Breast epithelium (tissue), 4 donors: ENCODE results near the gene SPEN. TPM values are rescaled to one million over a fixed set of nuclear protein-coding genes. Genes with fewer than 3 reads are reported as not detected.

ENCODE experiments used
- DNase-seq, 2 donors: peaks; one replicate each; pipeline ENCODE4 v3.0.0-alpha.2; 2019; ENCODE audit warnings: low spot score in 2 of 2
- H3K27ac ChIP-seq, 2 donors: fragments of 200-600 bp; sonication (generic) in 1 of 2; one replicate each; pipeline ENCODE4 v1.5.1; 2016 to 2019; ENCODE audit warnings: mild to moderate bottlenecking in 1 of 2
- H3K27me3 ChIP-seq, 2 donors: fragments of 200-600 bp; sonication (generic) in 1 of 2; one replicate each; pipeline versions ENCODE4 v1.5.1 to v1.6.0; 2017 to 2019; ENCODE audit warnings: control low read depth in 1 of 2, mild to moderate bottlenecking in 1 of 2
- H3K36me3 ChIP-seq: fragments of 200-600 bp; one replicate; pipeline ENCODE4 v1.5.1; 2019
- H3K4me1 ChIP-seq, 2 donors: fragments of 200-600 bp; sonication (generic); one replicate each; pipeline ENCODE4 v1.5.1; 2016 to 2019; ENCODE audit warnings: control low read depth in 1 of 2
- H3K4me3 ChIP-seq, 3 donors: fragments of 200-600 bp; sonication (generic); 1 replicate in 2 of 3; 2 replicates in 1 of 3; pipeline ENCODE4 v1.5.1; 2016 to 2019; ENCODE audit warnings: mild to moderate bottlenecking in 3 of 3, moderate library complexity in 2 of 3
- H3K9me3 ChIP-seq, 2 donors: fragments of 200-600 bp; sonication (generic) in 1 of 2; one replicate each; pipeline ENCODE4 v1.5.1; 2016 to 2019; ENCODE audit warnings: control low read depth in 1 of 2
- POLR2A ChIP-seq: fragments of 450-650 bp; IDR thresholded peaks from one replicate; pipeline ENCODE4 v1.6.1; 2016; ENCODE audit warnings: antibody characterized with exemption, mild to moderate bottlenecking, moderate library complexity
- POLR2AphosphoS5 ChIP-seq, 3 donors: sonication (generic); formaldehyde crosslinking; IDR thresholded peaks; one replicate each; pipeline ENCODE4 v1.6.1; 2017; ENCODE audit warnings: antibody characterized with exemption in 3 of 3
- intact Hi-C: fragments of 100-400 bp; cut with DNase I; formaldehyde crosslinking; loops from one replicate; pipeline ENCODE4 v1.15.1; 2023; ENCODE audit warnings: low total_unique reads
- total RNA-seq, 3 donors: library from RNA; depleted of rRNA; stranded (reverse); fragments of >200 nt; gene quantifications; one replicate each; pipeline ENCODE4 v1.1.0, GENCODE V29; 2016
- TF ChIP-seq, protein P1 (sequence below), 3 donors: fragments of 450-650 bp; IDR thresholded peaks; one replicate each; pipeline ENCODE4 v1.5.1; 2016 to 2017; ENCODE audit warnings: antibody characterized with exemption in 3 of 3, mild to moderate bottlenecking in 3 of 3, moderate library complexity in 3 of 3

SPEN gene
- total RNA-seq, 3 donors from 2014 or later = 46.9 to 56.6 (median 51.2) TPM

DNA sequence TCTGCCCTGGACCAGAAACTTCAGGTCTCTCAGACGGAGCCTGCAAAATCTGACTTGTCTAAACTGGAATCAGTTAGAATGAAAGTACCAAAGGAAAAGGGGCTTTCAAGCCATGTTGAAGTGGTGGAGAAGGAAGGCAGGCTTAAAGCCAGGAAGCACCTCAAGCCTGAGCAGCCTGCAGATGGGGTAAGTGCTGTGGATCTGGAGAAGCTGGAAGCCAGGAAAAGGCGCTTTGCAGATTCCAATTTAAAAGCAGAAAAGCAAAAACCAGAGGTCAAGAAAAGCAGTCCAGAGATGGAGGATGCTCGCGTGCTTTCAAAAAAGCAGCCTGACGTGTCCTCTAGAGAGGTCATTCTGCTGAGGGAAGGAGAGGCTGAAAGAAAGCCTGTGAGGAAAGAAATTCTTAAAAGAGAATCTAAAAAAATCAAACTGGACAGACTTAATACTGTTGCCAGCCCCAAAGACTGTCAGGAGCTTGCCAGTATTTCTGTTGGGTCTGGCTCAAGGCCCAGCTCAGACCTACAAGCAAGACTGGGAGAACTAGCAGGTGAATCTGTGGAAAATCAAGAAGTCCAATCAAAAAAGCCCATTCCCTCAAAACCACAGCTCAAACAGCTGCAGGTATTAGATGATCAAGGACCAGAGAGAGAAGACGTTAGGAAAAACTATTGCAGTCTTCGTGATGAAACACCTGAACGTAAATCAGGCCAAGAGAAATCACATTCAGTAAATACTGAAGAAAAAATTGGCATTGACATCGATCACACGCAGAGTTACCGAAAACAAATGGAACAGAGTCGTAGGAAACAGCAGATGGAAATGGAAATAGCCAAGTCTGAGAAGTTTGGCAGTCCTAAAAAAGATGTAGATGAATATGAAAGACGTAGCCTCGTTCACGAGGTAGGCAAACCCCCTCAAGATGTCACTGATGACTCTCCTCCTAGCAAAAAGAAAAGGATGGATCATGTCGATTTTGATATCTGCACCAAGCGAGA lies 81.8 kb downstream of the SPEN start:
- Histone ChIP-seq H3K36me3 (peaks cover 7% of the 10 kb centered on the region), H3K9me3 (no peaks in the 10 kb centered on the region), H3K27ac (no peak overlapping the region), H3K4me1 (no peaks in the 10 kb centered on the region), H3K27me3 (no peaks in the 10 kb centered on the region), H3K4me3 (no peak overlapping the region)
- intact Hi-C loops = no loop called here
- TF ChIP-seq POLR2AphosphoS5 (IDR thresholded peaks at IDR 0.05) = no peak
- TF ChIP-seq, protein P1, sequence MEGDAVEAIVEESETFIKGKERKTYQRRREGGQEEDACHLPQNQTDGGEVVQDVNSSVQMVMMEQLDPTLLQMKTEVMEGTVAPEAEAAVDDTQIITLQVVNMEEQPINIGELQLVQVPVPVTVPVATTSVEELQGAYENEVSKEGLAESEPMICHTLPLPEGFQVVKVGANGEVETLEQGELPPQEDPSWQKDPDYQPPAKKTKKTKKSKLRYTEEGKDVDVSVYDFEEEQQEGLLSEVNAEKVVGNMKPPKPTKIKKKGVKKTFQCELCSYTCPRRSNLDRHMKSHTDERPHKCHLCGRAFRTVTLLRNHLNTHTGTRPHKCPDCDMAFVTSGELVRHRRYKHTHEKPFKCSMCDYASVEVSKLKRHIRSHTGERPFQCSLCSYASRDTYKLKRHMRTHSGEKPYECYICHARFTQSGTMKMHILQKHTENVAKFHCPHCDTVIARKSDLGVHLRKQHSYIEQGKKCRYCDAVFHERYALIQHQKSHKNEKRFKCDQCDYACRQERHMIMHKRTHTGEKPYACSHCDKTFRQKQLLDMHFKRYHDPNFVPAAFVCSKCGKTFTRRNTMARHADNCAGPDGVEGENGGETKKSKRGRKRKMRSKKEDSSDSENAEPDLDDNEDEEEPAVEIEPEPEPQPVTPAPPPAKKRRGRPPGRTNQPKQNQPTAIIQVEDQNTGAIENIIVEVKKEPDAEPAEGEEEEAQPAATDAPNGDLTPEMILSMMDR (IDR thresholded peaks at IDR 0.05) = no peak
- TF ChIP-seq POLR2A = no peak
- DNase-seq = no peak

DNA sequence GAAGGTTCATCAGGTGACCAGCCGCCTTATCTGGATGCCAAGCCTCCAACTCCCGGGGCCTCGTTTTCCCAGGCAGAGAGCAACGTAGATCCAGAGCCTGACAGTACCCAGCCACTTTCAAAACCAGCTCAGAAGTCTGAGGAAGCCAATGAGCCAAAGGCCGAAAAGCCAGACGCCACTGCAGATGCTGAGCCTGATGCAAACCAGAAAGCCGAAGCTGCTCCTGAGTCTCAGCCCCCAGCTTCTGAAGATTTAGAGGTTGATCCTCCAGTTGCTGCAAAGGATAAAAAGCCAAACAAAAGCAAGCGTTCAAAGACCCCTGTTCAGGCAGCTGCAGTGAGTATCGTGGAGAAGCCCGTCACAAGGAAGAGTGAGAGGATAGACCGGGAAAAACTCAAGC lies 83.9 kb downstream of the SPEN start:
- peaks cover 7% of the 10 kb centered on the region for H3K36me3 ChIP-seq
- no peaks in the 10 kb centered on the region for H3K9me3 ChIP-seq
- no peak for DNase-seq
- no peak overlapping the region for H3K4me3 ChIP-seq
- no peak overlapping the region for H3K27ac ChIP-seq
- TF ChIP-seq, protein P1 (IDR thresholded peaks at IDR 0.05) = no peak
- no peak for TF ChIP-seq POLR2AphosphoS5 (IDR thresholded peaks at IDR 0.05)
- H3K27me3 ChIP-seq = no peaks in the 10 kb centered on the region
- H3K4me1 ChIP-seq = no peaks in the 10 kb centered on the region
- intact Hi-C loops = no loop called here

DNA sequence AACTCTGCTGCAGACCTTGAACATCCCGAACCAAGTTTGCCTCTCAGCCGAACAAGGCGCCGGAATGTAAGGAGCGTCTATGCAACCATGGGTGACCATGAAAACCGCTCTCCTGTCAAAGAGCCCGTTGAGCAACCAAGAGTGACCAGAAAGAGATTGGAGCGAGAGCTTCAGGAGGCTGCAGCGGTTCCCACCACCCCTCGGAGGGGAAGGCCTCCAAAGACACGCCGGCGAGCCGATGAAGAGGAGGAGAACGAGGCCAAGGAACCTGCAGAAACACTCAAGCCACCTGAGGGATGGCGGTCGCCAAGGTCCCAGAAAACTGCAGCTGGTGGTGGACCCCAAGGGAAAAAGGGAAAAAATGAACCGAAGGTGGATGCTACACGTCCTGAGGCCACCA lies 84.4 kb downstream of the SPEN start:
- H3K9me3 ChIP-seq = no peaks in the 10 kb centered on the region
- H3K4me3 ChIP-seq = no peak overlapping the region
- H3K36me3 ChIP-seq = peaks cover 7% of the 10 kb centered on the region
- no peak for DNase-seq
- no peak overlapping the region for H3K27ac ChIP-seq
- intact Hi-C loops = no loop called here
- no peaks in the 10 kb centered on the region for H3K27me3 ChIP-seq
- TF ChIP-seq, protein P1 (IDR thresholded peaks at IDR 0.05) = no peak
- no peak for TF ChIP-seq POLR2AphosphoS5 (IDR thresholded peaks at IDR 0.05)
- TF ChIP-seq POLR2A = no peak
- H3K4me1 ChIP-seq = no peaks in the 10 kb centered on the region

DNA sequence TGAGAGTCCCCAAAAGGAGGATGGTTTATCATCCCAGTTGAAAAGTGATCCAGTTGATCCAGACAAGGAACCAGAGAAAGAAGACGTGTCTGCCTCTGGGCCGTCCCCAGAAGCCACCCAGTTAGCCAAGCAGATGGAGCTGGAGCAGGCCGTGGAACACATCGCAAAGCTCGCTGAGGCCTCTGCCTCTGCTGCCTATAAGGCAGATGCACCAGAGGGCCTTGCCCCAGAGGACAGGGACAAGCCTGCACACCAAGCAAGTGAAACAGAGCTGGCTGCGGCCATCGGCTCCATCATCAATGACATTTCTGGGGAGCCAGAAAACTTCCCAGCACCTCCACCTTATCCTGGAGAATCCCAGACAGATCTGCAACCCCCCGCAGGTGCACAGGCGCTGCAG lies 85.1 kb downstream of the SPEN start:
- no peak overlapping the region for H3K4me3 ChIP-seq
- TF ChIP-seq, protein P1 (IDR thresholded peaks at IDR 0.05) = no peak
- H3K9me3 ChIP-seq = no peaks in the 10 kb centered on the region
- no peaks in the 10 kb centered on the region for H3K27me3 ChIP-seq
- no peak for DNase-seq
- intact Hi-C loops = no loop called here
- peaks cover 7% of the 10 kb centered on the region for H3K36me3 ChIP-seq
- H3K4me1 ChIP-seq = no peaks in the 10 kb centered on the region
- H3K27ac ChIP-seq = no peak overlapping the region

DNA sequence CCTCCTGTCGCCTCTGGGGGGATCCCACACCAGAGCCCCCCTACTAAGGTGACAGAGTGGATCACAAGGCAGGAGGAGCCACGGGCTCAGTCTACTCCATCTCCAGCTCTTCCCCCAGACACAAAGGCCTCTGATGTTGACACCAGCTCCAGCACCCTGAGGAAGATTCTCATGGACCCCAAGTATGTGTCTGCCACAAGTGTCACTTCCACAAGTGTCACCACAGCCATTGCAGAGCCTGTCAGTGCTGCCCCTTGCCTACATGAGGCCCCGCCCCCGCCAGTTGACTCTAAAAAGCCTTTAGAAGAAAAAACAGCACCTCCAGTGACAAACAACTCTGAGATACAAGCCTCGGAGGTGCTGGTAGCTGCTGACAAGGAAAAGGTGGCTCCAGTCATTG lies 86.2 kb downstream of the SPEN start:
- DNase-seq = no peak
- TF ChIP-seq, protein P1 (IDR thresholded peaks at IDR 0.05) = no peak
- no peak for TF ChIP-seq POLR2AphosphoS5 (IDR thresholded peaks at IDR 0.05)
- TF ChIP-seq POLR2A = no peak
- Histone ChIP-seq H3K27me3 (no peaks in the 10 kb centered on the region), H3K9me3 (no peaks in the 10 kb centered on the region), H3K4me1 (no peaks in the 10 kb centered on the region), H3K36me3 (peaks cover 7% of the 10 kb centered on the region), H3K27ac (no peak overlapping the region), H3K4me3 (no peak overlapping the region)
- intact Hi-C loops = no loop called here
